Trophoblast cell (in vitro differentiated cells and primary cell): ENCODE measurements around the gene SPATS2L.

ENCODE experiments used
- DNase-seq, 2 donors: peaks; one replicate each; pipeline ENCODE4 v3.0.0-alpha.2; 2016
- H2AFZ ChIP-seq: 2 replicates; pipeline ENCODE4 v1.6.1; 2013; ENCODE audit warnings: low read length, moderate library complexity, mild to moderate bottlenecking; ENCODE audit not compliant: insufficient read depth, poor library complexity
- H2AK5ac ChIP-seq: 2 replicates; pipeline ENCODE4 v1.6.1; 2013; ENCODE audit warnings: mild to moderate bottlenecking, low read length
- H2BK120ac ChIP-seq: 2 replicates; pipeline ENCODE4 v1.6.1; 2013; ENCODE audit warnings: low read length, mild to moderate bottlenecking, moderate library complexity; ENCODE audit not compliant: insufficient read depth, poor library complexity
- H2BK12ac ChIP-seq: 2 replicates; pipeline ENCODE4 v1.6.1; 2013; ENCODE audit warnings: mild to moderate bottlenecking, low read length, moderate library complexity
- H2BK5ac ChIP-seq: 2 replicates; pipeline ENCODE4 v1.6.1; 2013; ENCODE audit warnings: low read length, low read depth, moderate library complexity, mild to moderate bottlenecking; ENCODE audit not compliant: poor library complexity
- H3K14ac ChIP-seq: 2 replicates; pipeline ENCODE4 v1.6.1; 2013; ENCODE audit warnings: mild to moderate bottlenecking, low read length
- H3K18ac ChIP-seq: 2 replicates; pipeline ENCODE4 v1.6.1; 2013; ENCODE audit warnings: mild to moderate bottlenecking, low read length
- H3K23ac ChIP-seq: 2 replicates; pipeline ENCODE4 v1.6.1; 2013; ENCODE audit warnings: low read length
- H3K27ac ChIP-seq: 2 replicates; pipeline ENCODE4 v1.5.1; 2013; ENCODE audit warnings: low read depth, mild to moderate bottlenecking, inconsistent platforms, low read length, moderate library complexity
- H3K27me3 ChIP-seq: 2 replicates; pipeline ENCODE4 v1.6.1; 2013; ENCODE audit warnings: inconsistent platforms, mild to moderate bottlenecking, low read length, moderate library complexity; ENCODE audit not compliant: insufficient read depth
- H3K36me3 ChIP-seq, 2 experiments: 1 replicate in 1 of 2; 2 replicates in 1 of 2; pipeline ENCODE4 v1.6.1; 2013; ENCODE audit warnings: low read length in 2 of 2, mild to moderate bottlenecking in 2 of 2, moderate library complexity in 1 of 2; ENCODE audit not compliant: insufficient read depth in 2 of 2, control insufficient read depth in 1 of 2
- H3K4ac ChIP-seq: 2 replicates; pipeline ENCODE4 v1.6.1; 2013; ENCODE audit warnings: low read depth, mild to moderate bottlenecking, low read length, moderate library complexity
- H3K4me1 ChIP-seq, 2 experiments: 1 replicate in 1 of 2; 2 replicates in 1 of 2; pipeline ENCODE4 v1.6.1; 2013; ENCODE audit warnings: low read length in 2 of 2, mild to moderate bottlenecking in 2 of 2, moderate library complexity in 1 of 2; ENCODE audit not compliant: insufficient read depth in 2 of 2, control insufficient read depth in 1 of 2
- H3K4me2 ChIP-seq: 2 replicates; pipeline ENCODE4 v1.6.1; 2013; ENCODE audit warnings: inconsistent platforms, mild to moderate bottlenecking, low read length, moderate library complexity
- H3K4me3 ChIP-seq: 2 replicates; pipeline ENCODE4 v1.5.1; 2013; ENCODE audit warnings: mild to moderate bottlenecking, low read depth, low read length, inconsistent platforms
- H3K79me1 ChIP-seq: one replicate; pipeline ENCODE4 v1.6.1; 2013; ENCODE audit warnings: low read length
- H3K79me2 ChIP-seq: 2 replicates; pipeline ENCODE4 v1.6.1; 2013; ENCODE audit warnings: low read length, mild to moderate bottlenecking; ENCODE audit not compliant: control insufficient read depth, insufficient read depth, poor library complexity
- H3K9ac ChIP-seq: 2 replicates; pipeline ENCODE4 v1.6.1; 2013; ENCODE audit warnings: mild to moderate bottlenecking, low read length
- H3K9me3 ChIP-seq: 2 replicates; pipeline ENCODE4 v1.6.1; 2013; ENCODE audit warnings: low read depth, mild to moderate bottlenecking, control low read depth, inconsistent platforms, low read length; ENCODE audit not compliant: insufficient read depth
- H4K12ac ChIP-seq: 2 replicates; pipeline ENCODE4 v1.6.1; 2013; ENCODE audit warnings: low read depth, mild to moderate bottlenecking, low read length, moderate library complexity
- H4K8ac ChIP-seq: 2 replicates; pipeline ENCODE4 v1.6.1; 2013; ENCODE audit warnings: low read depth, mild to moderate bottlenecking, low read length, moderate library complexity
- H4K91ac ChIP-seq: one replicate; pipeline ENCODE4 v1.6.1; 2013; ENCODE audit warnings: low read depth, mild to moderate bottlenecking, low read length, moderate library complexity
- WGBS: extraction: QIAGEN DNeasy Blood & Tissue Kit; methylation state at CpG from one replicate; pipeline ENCODE4 v1.1.7; 2013; ENCODE audit warnings: missing lambda C conversion rate; ENCODE audit not compliant: insufficient read length, insufficient coverage; ENCODE audit errors: extremely low coverage; 5-methylcytosine and 5-hydroxymethylcytosine counted together

SPATS2L gene

DNA sequence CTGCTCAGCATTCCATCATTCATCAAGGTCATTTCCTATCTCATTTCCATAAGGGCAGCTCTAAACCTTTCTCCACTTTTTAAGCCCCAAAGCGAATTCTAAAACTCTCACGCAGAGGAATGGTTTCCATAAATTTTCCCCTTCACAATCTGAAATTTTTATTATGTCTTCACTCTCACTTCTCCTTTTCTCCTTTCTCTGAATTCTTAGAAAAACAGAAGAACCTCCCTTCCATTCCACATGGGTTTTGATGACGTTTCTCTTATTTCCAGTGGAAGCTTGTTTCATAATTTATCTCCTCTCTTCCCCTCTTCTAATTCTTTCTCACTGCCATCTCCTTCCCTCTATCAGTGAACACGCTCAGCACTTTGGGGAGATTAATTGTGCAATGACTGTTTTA is 97.3 kb downstream of the SPATS2L start:
- H2AK5ac ChIP-seq = no peak overlapping the region
- H2BK12ac ChIP-seq = no peak overlapping the region
- peaks cover 5% of the 10 kb centered on the region for H3K79me1 ChIP-seq
- H3K27ac ChIP-seq = no peak overlapping the region
- H2AFZ ChIP-seq = no peak overlapping the region
- no peak overlapping the region for H4K12ac ChIP-seq
- H2BK120ac ChIP-seq = no peak overlapping the region
- no peaks in the 10 kb centered on the region for H3K27me3 ChIP-seq
- H3K9me3 ChIP-seq = no peaks in the 10 kb centered on the region
- H3K4me1 ChIP-seq = peaks cover 10 to 22% of the 10 kb centered on the region in 2 experiments
- DNase-seq = peak in 1 of 2 donors; percentile 46
- no peaks in the 10 kb centered on the region for H3K79me2 ChIP-seq
- H3K4me3 ChIP-seq = no peak overlapping the region
- no peak overlapping the region for H2BK5ac ChIP-seq
- no peak overlapping the region for H3K18ac ChIP-seq
- peaks cover 5 to 8% of the 10 kb centered on the region in 2 experiments for H3K36me3 ChIP-seq
- H3K4me2 ChIP-seq = no peak overlapping the region
- H4K8ac ChIP-seq = no peak overlapping the region
- no peak overlapping the region for H3K9ac ChIP-seq
- no CpG with 5 or more reads among the region's 4 CpGs for WGBS
- no peak overlapping the region for H3K23ac ChIP-seq
- no peak overlapping the region for H3K14ac ChIP-seq
- no peak overlapping the region for H4K91ac ChIP-seq
- no peak overlapping the region for H3K4ac ChIP-seq

DNA sequence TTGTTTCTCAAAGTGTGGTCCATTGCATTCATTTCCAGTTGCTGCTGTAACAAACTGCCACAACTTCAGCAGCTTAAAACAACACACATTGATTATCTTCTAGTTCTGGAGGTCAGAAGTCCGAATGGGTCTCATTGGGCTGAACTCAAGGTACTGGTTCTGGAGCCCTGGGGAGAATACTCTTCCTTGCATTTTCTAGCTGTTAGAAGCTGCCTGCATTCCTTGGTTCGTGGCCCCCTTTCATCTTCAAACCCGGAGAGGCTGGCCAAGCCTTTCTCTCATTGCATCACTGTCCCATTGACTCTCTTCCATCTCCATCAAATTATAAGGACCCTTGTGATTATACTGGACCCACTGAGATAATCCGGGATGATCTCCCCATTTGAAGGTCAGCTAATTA is 98.1 kb downstream of the SPATS2L start:
- H3K36me3 ChIP-seq = peaks cover 5 to 8% of the 10 kb centered on the region in 2 experiments

DNA sequence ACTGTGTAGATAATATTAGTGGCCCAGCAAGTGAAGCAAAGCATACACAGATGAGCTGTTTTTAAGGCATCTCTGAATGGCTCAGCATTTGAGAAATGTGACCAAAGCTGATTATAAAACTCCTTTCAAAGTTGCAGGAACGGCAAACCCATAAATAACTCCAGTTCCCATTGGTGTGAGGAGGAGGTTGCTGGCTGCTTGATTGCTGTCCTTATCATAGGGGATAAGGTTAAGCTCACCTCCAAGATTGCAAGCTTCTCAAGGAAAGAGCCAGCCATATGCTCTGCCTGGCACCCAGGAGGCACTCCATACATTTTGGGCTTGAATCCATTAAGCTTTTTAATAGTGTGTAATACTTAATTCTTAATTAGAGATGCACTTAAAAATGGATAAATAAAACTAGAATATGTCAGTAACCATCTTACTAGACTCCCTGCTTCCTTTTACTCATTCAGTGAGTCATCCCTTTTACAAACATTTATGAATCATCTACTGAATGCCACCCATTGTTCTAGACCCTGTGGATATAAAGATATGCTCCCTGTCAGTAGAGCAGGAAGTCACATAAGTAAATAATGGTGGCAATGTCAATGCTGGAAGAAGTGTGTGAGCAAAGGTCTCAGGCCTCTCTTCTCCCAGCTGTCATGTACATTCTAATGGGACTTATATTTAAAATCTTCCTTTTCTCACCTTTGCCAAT is 99.3 kb downstream of the SPATS2L start:
- Histone ChIP-seq H3K4me2 (no peak overlapping the region), H4K12ac (no peak overlapping the region), H3K27me3 (no peaks in the 10 kb centered on the region), H3K9me3 (no peaks in the 10 kb centered on the region), H3K9ac (no peak overlapping the region), H3K36me3 (peaks cover 5 to 8% of the 10 kb centered on the region in 2 experiments), H3K79me1 (peaks cover 5% of the 10 kb centered on the region), H3K4me1 (peaks cover 10 to 21% of the 10 kb centered on the region in 2 experiments), H3K23ac (no peak overlapping the region), H2AK5ac (no peak overlapping the region), H4K91ac (no peak overlapping the region), H3K4me3 (no peak overlapping the region), H2BK120ac (no peak overlapping the region), H2BK12ac (no peak overlapping the region), H3K14ac (no peak overlapping the region), H3K18ac (no peak overlapping the region), H2BK5ac (no peak overlapping the region), H4K8ac (no peak overlapping the region), H2AFZ (no peak overlapping the region), H3K27ac (peak overlapping the region; percentile 41), H3K79me2 (no peaks in the 10 kb centered on the region), H3K4ac (no peak overlapping the region)
- no CpG with 5 or more reads among the region's 1 CpG for WGBS
- DNase-seq = peak; percentile 50 to 78

More for the DNA sequence above, 98.1 kb downstream of the SPATS2L start:
- Histone ChIP-seq H2BK5ac (peak overlapping the region; percentile 59), H3K4me3 (no peak overlapping the region), H4K12ac (no peak overlapping the region), H3K79me1 (peaks cover 5% of the 10 kb centered on the region), H2AK5ac (no peak overlapping the region), H3K14ac (no peak overlapping the region), H3K4me2 (no peak overlapping the region), H4K8ac (no peak overlapping the region), H3K18ac (peak overlapping the region; percentile 66), H3K27me3 (no peaks in the 10 kb centered on the region), H2AFZ (no peak overlapping the region), H3K79me2 (no peaks in the 10 kb centered on the region), H3K23ac (no peak overlapping the region), H3K4ac (no peak overlapping the region), H2BK120ac (no peak overlapping the region), H3K9ac (no peak overlapping the region), H3K4me1 (peaks cover 10 to 21% of the 10 kb centered on the region in 2 experiments), H3K9me3 (no peaks in the 10 kb centered on the region), H4K91ac (no peak overlapping the region), H2BK12ac (no peak overlapping the region), H3K27ac (no peak overlapping the region)
- no peak for DNase-seq
- no CpG with 5 or more reads among the region's 4 CpGs for WGBS

DNA sequence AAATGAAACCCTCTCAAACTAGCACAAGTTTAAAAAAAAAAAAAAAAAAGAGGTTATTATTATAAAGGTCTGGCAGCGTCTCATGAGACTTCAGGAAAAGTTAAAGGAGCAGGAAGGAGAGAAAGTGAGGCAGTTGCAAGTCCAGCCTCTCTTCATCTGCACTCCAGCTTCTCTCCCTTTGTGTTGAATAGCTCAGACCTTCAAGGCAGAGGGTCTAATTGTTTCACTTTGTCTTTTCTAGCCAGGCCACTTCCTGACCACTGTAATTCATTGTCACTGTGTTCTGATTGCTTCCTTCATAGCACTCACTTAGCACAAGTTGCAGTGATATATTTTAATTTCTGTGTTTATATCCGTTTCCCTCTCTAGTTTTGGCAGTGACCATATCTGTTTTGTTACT is 99.9 kb downstream of the SPATS2L start:
- Histone ChIP-seq H4K12ac (no peak overlapping the region), H2BK5ac (no peak overlapping the region), H2BK120ac (no peak overlapping the region), H2AFZ (no peak overlapping the region), H3K27ac (no peak overlapping the region), H3K79me2 (no peaks in the 10 kb centered on the region), H3K9ac (no peak overlapping the region), H3K36me3 (peaks cover 2 to 4% of the 10 kb centered on the region in 2 experiments), H4K91ac (no peak overlapping the region), H3K4ac (no peak overlapping the region), H3K18ac (peak overlapping the region; percentile 64), H3K79me1 (peaks cover 5% of the 10 kb centered on the region), H3K23ac (no peak overlapping the region), H3K27me3 (no peaks in the 10 kb centered on the region), H2AK5ac (no peak overlapping the region), H3K4me1 (peaks cover 10 to 21% of the 10 kb centered on the region in 2 experiments), H3K4me2 (no peak overlapping the region), H3K9me3 (no peaks in the 10 kb centered on the region), H3K14ac (no peak overlapping the region), H3K4me3 (no peak overlapping the region), H2BK12ac (peak overlapping the region; percentile 13), H4K8ac (no peak overlapping the region)
- WGBS = no CpG with 5 or more reads among the region's 2 CpGs
- no peak for DNase-seq
